ENCODE measurements around the gene C2orf49. TPM values are rescaled to one million over a fixed set of nuclear protein-coding genes. Genes with fewer than 3 reads are reported as not detected.
A peak's percentile ranks its signal among the peaks of the same experiment; 100 is the strongest.
"Not testable (repeated sequence)": the region's sequence is repeated elsewhere in the genome, so short reads cannot be mapped to it uniquely, and the experiment has no call there.

The C2orf49 gene
- total RNA-seq, 1 experiment from 2014 or later = 11.6 TPM

DNA sequence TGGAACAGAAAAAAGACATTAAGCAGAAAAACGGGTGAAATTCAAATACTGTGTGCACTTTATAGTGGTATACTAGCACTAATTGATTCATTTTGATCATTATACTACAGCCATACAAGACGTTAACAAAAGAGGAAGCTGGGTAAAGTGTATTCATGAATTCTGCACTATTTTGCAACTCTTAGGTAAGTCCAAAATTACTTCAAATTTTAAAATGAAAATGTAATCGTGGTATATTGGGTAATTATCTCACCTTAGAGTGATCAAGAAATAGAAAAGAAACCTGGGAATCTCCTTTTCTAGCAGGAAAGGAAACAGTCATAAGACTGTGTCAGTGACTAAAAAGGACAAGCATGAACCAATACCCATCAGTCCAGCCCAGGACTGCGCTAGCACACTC is 13.2 kb upstream of the C2orf49 start:
- Histone ChIP-seq H4K20me1 (ENCODE audit: low read length) (no peaks in the 10 kb centered on the region), H3K79me2 (ENCODE audit: low read length) (peaks cover 86% of the 10 kb centered on the region), H3K4me1 (ENCODE audit: insufficient read depth, low read length) (peaks cover 55% of the 10 kb centered on the region), H3K9me2 (replicated peaks; ENCODE audit: low read length) (no peaks in the 10 kb centered on the region), H3K27me3 (ENCODE audit: low read length) (no peaks in the 10 kb centered on the region), H3K9ac (ENCODE audit: low read length) (no peak overlapping the region), H2AFZ (ENCODE audit: low read length) (no peak overlapping the region), H3K27ac (ENCODE audit: low read length) (no peak overlapping the region), H3K4me2 (ENCODE audit: low read length) (no peak overlapping the region), H3F3A (ENCODE audit: low read length, unreplicated experiment) (no peaks in the 10 kb centered on the region), H3K36me3 (ENCODE audit: low read depth, low read length) (peaks cover 3% of the 10 kb centered on the region; the same call in 1 of the 2 replicates), H3K9me3 (ENCODE audit: low read length) (no peaks in the 10 kb centered on the region), H3K4me3 (ENCODE audit: low read length) (no peak overlapping the region)
- BruUV-seq (replicated peaks) = no TSS peak
- TF ChIP-seq CTCF (conservative IDR thresholded peaks at IDR 0.05; ENCODE audit: low read depth, low read length) = no peak
- no peak for TF ChIP-seq EZH2 (IDR thresholded peaks at IDR 0.05; ENCODE audit: low read length, unreplicated experiment)
- TF ChIP-seq EZH2phosphoT487 (IDR thresholded peaks at IDR 0.05; ENCODE audit: borderline replicate concordance, low read length) = no peak
- DNase-seq (no peak), ATAC-seq (no peak)
- ChIA-PET CTCF (no interaction called here), POLR2A (ENCODE audit: unreplicated experiment) (no interaction called here)
- intact Hi-C loops (cut with micrococcal nuclease) = no loop called here

DNA sequence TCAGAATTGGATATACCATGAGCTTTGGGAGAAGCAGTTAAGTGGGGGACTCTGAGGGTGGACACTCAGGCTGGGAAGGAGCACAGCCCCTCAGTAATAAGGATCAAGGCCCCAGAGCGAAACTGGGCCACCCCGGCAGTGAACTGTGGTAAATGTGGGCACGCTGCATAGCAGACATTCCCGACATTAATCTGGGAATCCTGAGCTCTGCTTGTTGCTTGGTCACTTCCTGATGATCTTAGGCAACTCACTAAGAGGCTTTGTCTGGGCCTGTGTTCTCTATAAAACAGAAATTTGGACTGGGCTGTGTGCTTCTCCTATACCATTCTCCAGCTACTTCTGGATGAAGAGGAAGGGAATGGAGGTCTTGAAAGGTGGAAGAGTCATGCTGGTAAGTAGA is 12.6 kb upstream of the C2orf49 start:
- no peak for ATAC-seq
- H3K27ac ChIP-seq (ENCODE audit: low read length) = peak overlapping the region; percentile 33; the same call in 1 of the 2 replicates
- no TSS peak for BruUV-seq (replicated peaks)
- no peak overlapping the region for H3K4me2 ChIP-seq (ENCODE audit: low read length)
- H3K9ac ChIP-seq (ENCODE audit: low read length) = no peak overlapping the region
- POLR2A ChIA-PET (ENCODE audit: unreplicated experiment) = no interaction called here
- no peaks in the 10 kb centered on the region for H3K27me3 ChIP-seq (ENCODE audit: low read length)
- DNase-seq = no peak
- TF ChIP-seq EZH2 (IDR thresholded peaks at IDR 0.05; ENCODE audit: low read length, unreplicated experiment) (no peak), CTCF (conservative IDR thresholded peaks at IDR 0.05; ENCODE audit: low read depth, low read length) (no peak), EZH2phosphoT487 (IDR thresholded peaks at IDR 0.05; ENCODE audit: borderline replicate concordance, low read length) (no peak)
- H3K36me3 ChIP-seq (ENCODE audit: low read depth, low read length) = peaks cover 3% of the 10 kb centered on the region; the same call in 1 of the 2 replicates
- no peaks in the 10 kb centered on the region for H3K9me3 ChIP-seq (ENCODE audit: low read length)
- CTCF ChIA-PET = no interaction called here
- H3K79me2 ChIP-seq (ENCODE audit: low read length) = peaks cover 89% of the 10 kb centered on the region
- intact Hi-C loops (cut with micrococcal nuclease) = loop anchor here (5.0 kb wide), 1 partner anchor 32 kb away; no protein-coding TSS in a partner anchor
- H3K9me2 ChIP-seq (replicated peaks; ENCODE audit: low read length) = no peaks in the 10 kb centered on the region
- H3F3A ChIP-seq (ENCODE audit: low read length, unreplicated experiment) = no peaks in the 10 kb centered on the region
- no peaks in the 10 kb centered on the region for H4K20me1 ChIP-seq (ENCODE audit: low read length)
- H3K4me3 ChIP-seq (ENCODE audit: low read length) = no peak overlapping the region
- H2AFZ ChIP-seq (ENCODE audit: low read length) = no peak overlapping the region
- H3K4me1 ChIP-seq (ENCODE audit: insufficient read depth, low read length) = peaks cover 55% of the 10 kb centered on the region

DNA sequence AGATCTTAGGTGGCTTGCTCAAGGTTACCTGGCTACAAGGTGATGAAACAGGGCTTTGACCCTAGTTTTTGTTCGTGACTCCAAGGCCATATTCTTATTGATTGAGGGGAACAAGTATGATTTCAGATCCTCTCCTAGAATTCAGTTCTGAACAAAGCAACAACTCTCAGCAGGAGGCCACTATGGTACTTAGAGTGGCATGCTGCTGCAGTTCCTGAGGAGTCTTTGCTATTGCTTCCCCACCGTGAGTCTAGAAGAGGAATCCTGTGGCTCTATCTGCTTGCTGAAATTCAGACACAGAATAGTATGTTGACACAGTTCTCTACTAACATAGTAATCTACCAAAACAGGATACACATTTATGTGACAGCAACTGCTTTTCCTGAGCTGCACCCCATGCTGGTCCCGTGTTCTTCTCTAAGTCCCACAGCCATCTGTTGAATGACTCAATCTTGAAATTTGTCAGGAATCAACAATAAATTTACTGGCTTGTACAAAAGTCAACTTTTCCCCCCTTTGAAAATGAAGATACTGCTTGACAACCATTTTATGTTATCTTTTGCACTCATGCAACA is 11.9 kb upstream of the C2orf49 start:
- POLR2A ChIA-PET (ENCODE audit: unreplicated experiment) = no interaction called here
- H3K4me3 ChIP-seq (ENCODE audit: low read length) = no peak overlapping the region
- peak overlapping the region; percentile 33 for H3K27ac ChIP-seq (ENCODE audit: low read length)

GRCh38 chr2:105327271-105327670 is 10.1 kb upstream of the C2orf49 start:
- POLR2A ChIA-PET (ENCODE audit: unreplicated experiment); BruUV-seq (replicated peaks): not testable (repeated sequence)

More for the DNA sequence above, 11.9 kb upstream of the C2orf49 start:
- TF ChIP-seq EZH2 (IDR thresholded peaks at IDR 0.05; ENCODE audit: low read length, unreplicated experiment) = no peak
- TF ChIP-seq CTCF (conservative IDR thresholded peaks at IDR 0.05; ENCODE audit: low read depth, low read length) = no peak
- TF ChIP-seq EZH2phosphoT487 (IDR thresholded peaks at IDR 0.05; ENCODE audit: borderline replicate concordance, low read length) = no peak
- Histone ChIP-seq H3K4me1 (ENCODE audit: insufficient read depth, low read length) (peaks cover 57% of the 10 kb centered on the region), H3K9me2 (replicated peaks; ENCODE audit: low read length) (no peaks in the 10 kb centered on the region), H3K4me2 (ENCODE audit: low read length) (peak overlapping the region; percentile 35), H4K20me1 (ENCODE audit: low read length) (no peaks in the 10 kb centered on the region), H2AFZ (ENCODE audit: low read length) (no peak overlapping the region), H3F3A (ENCODE audit: low read length, unreplicated experiment) (no peaks in the 10 kb centered on the region), H3K9ac (ENCODE audit: low read length) (no peak overlapping the region), H3K9me3 (ENCODE audit: low read length) (no peaks in the 10 kb centered on the region), H3K27me3 (ENCODE audit: low read length) (no peaks in the 10 kb centered on the region), H3K79me2 (ENCODE audit: low read length) (peaks cover 89% of the 10 kb centered on the region), H3K36me3 (ENCODE audit: low read depth, low read length) (peaks cover 3% of the 10 kb centered on the region; the same call in 1 of the 2 replicates)
- intact Hi-C loops (cut with micrococcal nuclease) = loop anchor here (5.0 kb wide), 1 partner anchor 33 kb away; no protein-coding TSS in a partner anchor
- CTCF ChIA-PET = no interaction called here
- DNase-seq (peak; percentile 61), ATAC-seq (peak; percentile 58)
- no TSS peak for BruUV-seq (replicated peaks)

More at GRCh38 chr2:105327271-105327670, 10.1 kb upstream of the C2orf49 start:
- H3K9me2 ChIP-seq (replicated peaks; ENCODE audit: low read length); H3K4me3 ChIP-seq (ENCODE audit: low read length); H4K20me1 ChIP-seq (ENCODE audit: low read length); DNase-seq; H2AFZ ChIP-seq (ENCODE audit: low read length); H3K36me3 ChIP-seq (ENCODE audit: low read depth, low read length); H3K9ac ChIP-seq (ENCODE audit: low read length); H3K9me3 ChIP-seq (ENCODE audit: low read length); H3F3A ChIP-seq (ENCODE audit: low read length, unreplicated experiment); CTCF ChIA-PET; H3K27me3 ChIP-seq (ENCODE audit: low read length); H3K27ac ChIP-seq (ENCODE audit: low read length); ATAC-seq: not testable (repeated sequence)
- Histone ChIP-seq H3K4me2 (ENCODE audit: low read length) (peak overlapping the region; percentile 87), H3K79me2 (ENCODE audit: low read length) (peaks cover 77% of the 10 kb centered on the region), H3K4me1 (ENCODE audit: insufficient read depth, low read length) (peaks cover 58% of the 10 kb centered on the region)
- intact Hi-C loops (cut with micrococcal nuclease) = loop anchor here (5.0 kb wide), 1 partner anchor 35 kb away; no protein-coding TSS in a partner anchor

Measured in PC-3 (cell line).